ENCODE data around the gene KCNH8. TPM values are rescaled to one million over a fixed set of nuclear protein-coding genes. Genes with fewer than 3 reads are reported as not detected.

Gene KCNH8
- total RNA-seq, 1 donor: not detected

DNA sequence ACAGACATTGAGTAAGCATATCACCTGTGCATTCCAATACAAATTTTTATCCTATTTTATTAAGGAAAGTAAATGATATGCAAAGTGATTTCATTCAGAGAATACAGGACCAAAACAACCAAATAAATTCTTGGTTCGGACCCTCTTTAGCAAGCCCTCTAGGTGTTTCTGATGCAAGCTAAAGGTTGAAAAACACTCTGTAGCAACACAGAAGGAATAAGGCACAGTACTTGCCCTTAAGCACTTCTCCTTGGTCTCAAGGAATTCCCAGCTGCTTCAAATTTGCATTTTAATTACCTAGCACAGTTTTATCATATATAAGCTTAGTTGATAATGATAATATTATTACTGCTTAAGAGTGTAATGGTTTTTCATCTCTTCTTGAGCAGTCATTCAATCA is 288.4 kb downstream of the KCNH8 start:
- TF ChIP-seq, protein P1, sequence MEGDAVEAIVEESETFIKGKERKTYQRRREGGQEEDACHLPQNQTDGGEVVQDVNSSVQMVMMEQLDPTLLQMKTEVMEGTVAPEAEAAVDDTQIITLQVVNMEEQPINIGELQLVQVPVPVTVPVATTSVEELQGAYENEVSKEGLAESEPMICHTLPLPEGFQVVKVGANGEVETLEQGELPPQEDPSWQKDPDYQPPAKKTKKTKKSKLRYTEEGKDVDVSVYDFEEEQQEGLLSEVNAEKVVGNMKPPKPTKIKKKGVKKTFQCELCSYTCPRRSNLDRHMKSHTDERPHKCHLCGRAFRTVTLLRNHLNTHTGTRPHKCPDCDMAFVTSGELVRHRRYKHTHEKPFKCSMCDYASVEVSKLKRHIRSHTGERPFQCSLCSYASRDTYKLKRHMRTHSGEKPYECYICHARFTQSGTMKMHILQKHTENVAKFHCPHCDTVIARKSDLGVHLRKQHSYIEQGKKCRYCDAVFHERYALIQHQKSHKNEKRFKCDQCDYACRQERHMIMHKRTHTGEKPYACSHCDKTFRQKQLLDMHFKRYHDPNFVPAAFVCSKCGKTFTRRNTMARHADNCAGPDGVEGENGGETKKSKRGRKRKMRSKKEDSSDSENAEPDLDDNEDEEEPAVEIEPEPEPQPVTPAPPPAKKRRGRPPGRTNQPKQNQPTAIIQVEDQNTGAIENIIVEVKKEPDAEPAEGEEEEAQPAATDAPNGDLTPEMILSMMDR (IDR thresholded peaks at IDR 0.05; ENCODE audit: insufficient read depth, low read depth, low read length): no peak
- H3K4me3 ChIP-seq (ENCODE audit: low read depth, low read length): no peak overlapping the region
- no peak for DNase-seq (ENCODE audit: low read depth)

DNA sequence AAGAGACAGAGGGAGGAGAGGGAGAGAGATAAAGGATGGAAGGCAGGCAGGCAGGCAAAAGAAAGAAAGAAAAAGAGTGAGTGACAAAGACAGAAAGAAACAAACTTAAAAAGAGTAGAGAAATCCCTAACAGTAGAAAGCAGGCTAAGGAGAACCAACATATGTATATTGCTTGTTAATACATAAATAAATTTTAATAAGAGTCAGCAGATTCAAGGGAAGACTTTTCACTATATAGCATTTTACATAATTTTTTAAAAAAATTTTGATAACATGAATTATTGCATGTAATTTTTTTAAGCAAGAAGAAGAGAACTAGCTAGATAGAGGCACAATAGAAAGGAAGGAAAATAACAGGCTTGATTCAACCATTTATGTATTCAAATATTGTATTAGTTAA is 291.6 kb downstream of the KCNH8 start:
- H3K4me3 ChIP-seq (ENCODE audit: low read depth, low read length): no peak overlapping the region
- DNase-seq (ENCODE audit: low read depth): no peak
- TF ChIP-seq, protein P1 (IDR thresholded peaks at IDR 0.05; ENCODE audit: insufficient read depth, low read depth, low read length): no peak

- no peak for DNase-seq (ENCODE audit: low read depth)
- no peak overlapping the region for H3K4me3 ChIP-seq (ENCODE audit: low read depth, low read length)
- TF ChIP-seq, protein P1 (IDR thresholded peaks at IDR 0.05; ENCODE audit: insufficient read depth, low read depth, low read length): no peak
These were observed 297.8 kb downstream of the KCNH8 start for GRCh38 chr3:19446138-19446537.

DNA sequence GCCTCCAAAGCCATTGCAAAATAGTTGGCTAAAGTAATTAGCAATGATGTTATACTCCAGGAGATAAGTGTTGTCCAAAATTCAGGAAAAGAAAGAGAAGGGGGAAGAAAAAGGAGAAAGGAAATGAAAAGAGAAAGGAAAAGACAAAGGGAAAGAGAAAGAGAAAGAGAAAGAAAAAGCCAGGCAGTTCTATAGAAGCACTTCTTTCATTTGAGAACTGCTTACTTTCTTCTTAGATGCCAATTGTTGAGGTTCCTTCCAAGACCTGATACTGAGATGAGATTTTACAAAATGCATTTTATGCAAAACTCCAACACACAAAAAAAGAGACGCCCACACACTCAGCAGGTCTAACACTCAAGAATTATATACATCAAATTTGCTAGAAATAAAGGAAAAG is 298.4 kb downstream of the KCNH8 start:
- no peak for DNase-seq (ENCODE audit: low read depth)
- TF ChIP-seq, protein P1 (IDR thresholded peaks at IDR 0.05; ENCODE audit: insufficient read depth, low read depth, low read length): no peak
- no peak overlapping the region for H3K4me3 ChIP-seq (ENCODE audit: low read depth, low read length)

GRCh38 chr3:19455546-19455945 is 307.2 kb downstream of the KCNH8 start:
- TF ChIP-seq, protein P1 (IDR thresholded peaks at IDR 0.05; ENCODE audit: insufficient read depth, low read depth, low read length): no peak
- H3K4me3 ChIP-seq (ENCODE audit: low read depth, low read length): no peak overlapping the region
- DNase-seq (ENCODE audit: low read depth): no peak

DNA sequence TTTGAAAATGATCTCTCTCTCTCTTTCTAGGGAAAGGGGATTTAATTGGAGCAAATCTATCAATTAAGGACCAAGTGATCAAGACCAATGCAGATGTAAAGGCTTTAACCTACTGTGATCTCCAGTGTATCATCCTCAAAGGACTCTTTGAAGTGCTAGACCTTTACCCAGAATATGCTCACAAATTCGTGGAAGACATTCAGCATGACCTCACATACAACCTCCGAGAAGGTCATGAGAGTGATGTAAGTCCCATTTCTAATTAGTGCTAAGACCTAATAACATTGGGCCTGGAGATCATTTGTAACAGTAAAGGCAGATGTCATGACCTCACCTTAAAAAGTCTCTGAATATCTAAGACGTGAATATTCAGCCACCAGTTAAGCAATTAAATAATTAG is 308.4 kb downstream of the KCNH8 start:
- DNase-seq (ENCODE audit: low read depth): no peak
- TF ChIP-seq, protein P1 (IDR thresholded peaks at IDR 0.05; ENCODE audit: insufficient read depth, low read depth, low read length): no peak
- no peak overlapping the region for H3K4me3 ChIP-seq (ENCODE audit: low read depth, low read length)

- TF ChIP-seq, protein P1 (IDR thresholded peaks at IDR 0.05; ENCODE audit: insufficient read depth, low read depth, low read length): no peak
- no peak overlapping the region for H3K4me3 ChIP-seq (ENCODE audit: low read depth, low read length)
- no peak for DNase-seq (ENCODE audit: low read depth)
These were observed 309.1 kb downstream of the KCNH8 start for GRCh38 chr3:19457449-19457848.

All from fibroblast of villous mesenchyme (primary cell).